HG03095 (cell line): ENCODE results near the gene DSCAML1.
"Not testable (repeated sequence)": the region's sequence is repeated elsewhere in the genome, so short reads cannot be mapped to it uniquely, and the experiment has no call there.

Source experiments
- ATAC-seq: cut with Tn5 transposase; IDR thresholded peaks from one replicate; pipeline ENCODE4 v1.9.1; 2021; ENCODE audit warnings: moderate library complexity; ENCODE audit not compliant: unreplicated experiment

Gene DSCAML1

GRCh38 chr11:117820071-117820470, 23.1 kb upstream of the DSCAML1 start:
- no peak for ATAC-seq

GRCh38 chr11:117819096-117820040, 22.4 kb upstream of the DSCAML1 start:
- no peak for ATAC-seq

- peak; percentile 9 for ATAC-seq
Measured at GRCh38 chr11:117818041-117818873, 21.2 kb upstream of the DSCAML1 start.

- peak; percentile 30 for ATAC-seq
Measured at GRCh38 chr11:117817368-117818040, 20.5 kb upstream of the DSCAML1 start.

- no peak for ATAC-seq
Measured at GRCh38 chr11:117816846-117817367, 19.9 kb upstream of the DSCAML1 start.

- no peak for ATAC-seq
Measured at GRCh38 chr11:117816151-117816741, 19.2 kb upstream of the DSCAML1 start.

GRCh38 chr11:117815262-117815803, 18.3 kb upstream of the DSCAML1 start:
- peak; percentile 58 for ATAC-seq

GRCh38 chr11:117814766-117815261, 17.8 kb upstream of the DSCAML1 start:
- peak; percentile 33 for ATAC-seq

- ATAC-seq = no peak
Measured at GRCh38 chr11:117814204-117814765, 17.3 kb upstream of the DSCAML1 start.

- ATAC-seq = not testable (repeated sequence)
Measured at GRCh38 chr11:117810056-117810451, 13.0 kb upstream of the DSCAML1 start.

- peak; percentile 69 for ATAC-seq
Measured at GRCh38 chr11:117809236-117810055, 12.4 kb upstream of the DSCAML1 start.

GRCh38 chr11:117808784-117809183, 11.8 kb upstream of the DSCAML1 start:
- no peak for ATAC-seq

- no peak for ATAC-seq
Measured at GRCh38 chr11:117807482-117808327, 10.7 kb upstream of the DSCAML1 start.

GRCh38 chr11:117806846-117807245, 9.8 kb upstream of the DSCAML1 start:
- ATAC-seq = no peak

GRCh38 chr11:117805045-117805444, 8.0 kb upstream of the DSCAML1 start:
- no peak for ATAC-seq

GRCh38 chr11:117803896-117804295, 6.9 kb upstream of the DSCAML1 start:
- ATAC-seq = no peak

- ATAC-seq = no peak
Measured at GRCh38 chr11:117799634-117800033, 2.6 kb upstream of the DSCAML1 start.

- ATAC-seq = no peak
Measured at GRCh38 chr11:117796456-117796871, 552 bp downstream of the DSCAML1 start.
